ENCODE results near the gene GHRL. TPM values are rescaled to one million over a fixed set of nuclear protein-coding genes. Genes with fewer than 3 reads are reported as not detected.

GHRL gene
- total RNA-seq, 1 donor from 2014 or later = 0.30 TPM

DNA sequence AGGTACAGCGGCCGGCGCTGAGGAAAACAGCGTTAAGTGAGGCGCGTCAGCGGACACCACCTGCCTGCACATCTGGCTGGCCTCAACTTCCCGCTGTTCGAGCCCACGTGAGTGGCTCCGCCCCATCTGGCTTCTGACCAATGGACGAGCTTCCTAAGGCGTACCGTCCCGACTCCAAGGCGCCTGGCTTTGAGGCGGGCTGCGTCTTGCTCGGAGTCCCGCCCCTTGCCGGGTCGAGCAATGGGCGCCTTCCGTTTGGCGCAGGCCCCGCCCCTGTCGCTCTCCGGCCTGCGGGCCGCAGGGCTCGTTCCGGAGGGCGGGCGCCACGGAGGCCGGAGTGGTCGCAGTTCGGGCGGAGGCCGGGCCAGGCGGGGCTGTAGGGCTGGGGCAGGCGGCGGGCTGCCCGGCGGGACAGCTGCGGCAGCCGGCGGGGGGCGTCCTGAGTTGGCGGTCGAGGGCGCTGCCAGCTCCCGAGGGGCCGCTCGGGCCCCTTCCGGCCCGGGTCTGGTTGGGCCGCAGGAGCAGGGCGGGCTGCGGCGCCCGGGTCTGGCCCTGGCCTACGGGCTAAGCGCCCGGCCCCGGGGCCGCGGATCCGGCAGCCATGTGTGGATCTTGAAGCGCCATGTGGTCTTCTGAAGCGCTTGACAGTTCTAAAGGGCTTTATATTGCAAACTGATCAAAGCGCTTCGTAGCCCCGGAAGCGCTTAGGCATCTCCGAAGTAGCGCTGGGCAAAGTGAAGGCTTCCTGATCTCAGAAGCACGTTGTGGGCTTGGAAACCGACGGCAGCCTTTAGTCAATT is 44.4 kb downstream of the GHRL start, which contains the start of gene TATDN2:
Gene TATDN2, plus strand, starts transcription at position 276 of the 800 bp plus-strand sequence. CDS start 742 bp downstream, outside the sequence.
- DNase-seq (ENCODE audit: low spot score) = peak; percentile 97
- peak; percentile 97 for ATAC-seq

DNA sequence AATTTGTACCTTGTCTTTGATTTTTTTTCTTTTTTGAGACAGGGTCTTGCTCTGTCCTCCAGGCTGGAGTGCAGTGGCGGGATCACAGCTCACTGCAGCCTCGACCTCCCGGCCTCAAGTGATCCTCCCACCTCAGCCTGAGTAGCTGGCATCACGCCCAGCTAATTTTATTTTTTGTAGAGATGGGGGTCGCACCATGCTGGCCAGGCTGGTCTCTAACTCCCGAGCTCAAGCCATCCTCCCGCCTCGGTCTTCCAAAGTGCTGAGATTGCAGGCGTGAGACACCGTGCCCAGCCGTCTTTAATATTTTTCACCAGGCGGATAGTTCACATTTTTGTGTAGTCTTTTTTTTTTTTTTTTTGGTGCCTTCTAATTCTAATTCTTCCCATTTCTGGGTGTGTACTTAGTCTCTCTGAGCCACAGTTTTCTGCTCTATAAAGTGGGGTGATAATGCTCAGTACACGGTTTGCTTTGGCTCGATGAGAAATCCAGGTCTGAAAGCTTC is 45.0 kb downstream of the GHRL start:
- DNase-seq (ENCODE audit: low spot score) (no peak), ATAC-seq (no peak)

DNA sequence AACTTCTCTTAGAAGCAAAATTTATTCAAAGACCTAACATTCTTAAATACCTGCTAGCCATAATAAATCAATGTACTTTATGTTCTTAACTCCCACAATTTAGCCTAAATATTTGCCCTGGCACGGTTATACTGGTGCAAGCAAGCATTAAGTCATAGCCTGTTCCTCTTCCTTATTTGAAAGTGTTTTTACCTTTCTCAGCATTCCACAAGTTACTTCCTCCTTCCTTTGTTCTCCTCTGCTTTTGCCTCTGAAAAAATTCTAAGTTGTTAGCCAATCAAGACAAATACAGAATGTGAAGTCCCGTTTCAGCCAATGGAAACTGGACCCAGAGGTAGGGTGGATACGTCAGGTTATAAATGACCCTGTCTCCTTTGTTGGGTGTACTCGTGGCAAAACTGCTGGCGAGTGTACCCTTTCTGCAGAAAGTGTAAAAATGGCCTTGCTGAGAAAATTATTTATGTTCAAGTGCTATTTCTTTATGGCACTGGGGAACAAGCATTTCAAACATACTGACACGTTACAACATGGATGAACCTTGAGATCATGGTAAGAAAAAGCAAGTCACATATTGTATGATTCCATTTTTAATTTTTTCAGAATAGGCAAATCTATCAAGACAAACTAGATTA is 47.5 kb downstream of the GHRL start:
- no peak for ATAC-seq
- no peak for DNase-seq (ENCODE audit: low spot score)

DNA sequence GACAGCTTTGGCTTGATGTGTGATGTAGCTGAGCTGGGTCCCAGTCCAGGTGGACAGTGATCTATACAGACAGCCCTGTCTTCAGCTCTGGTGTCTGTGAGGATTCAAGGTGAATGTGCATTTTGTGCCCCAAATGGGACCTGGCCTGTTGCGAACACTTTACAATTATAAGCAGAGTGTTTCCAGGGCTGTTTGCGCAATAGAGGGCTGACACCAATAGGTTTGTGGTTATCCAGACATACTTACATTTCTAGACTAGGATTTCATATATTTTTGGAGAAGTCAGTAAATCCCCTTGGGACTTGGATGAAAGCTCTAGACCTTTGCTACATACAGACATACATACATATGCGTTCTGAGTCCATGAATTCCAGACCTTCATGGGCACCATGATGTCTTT is 48.7 kb downstream of the GHRL start:
- no peak for DNase-seq (ENCODE audit: low spot score)
- no peak for ATAC-seq

DNA sequence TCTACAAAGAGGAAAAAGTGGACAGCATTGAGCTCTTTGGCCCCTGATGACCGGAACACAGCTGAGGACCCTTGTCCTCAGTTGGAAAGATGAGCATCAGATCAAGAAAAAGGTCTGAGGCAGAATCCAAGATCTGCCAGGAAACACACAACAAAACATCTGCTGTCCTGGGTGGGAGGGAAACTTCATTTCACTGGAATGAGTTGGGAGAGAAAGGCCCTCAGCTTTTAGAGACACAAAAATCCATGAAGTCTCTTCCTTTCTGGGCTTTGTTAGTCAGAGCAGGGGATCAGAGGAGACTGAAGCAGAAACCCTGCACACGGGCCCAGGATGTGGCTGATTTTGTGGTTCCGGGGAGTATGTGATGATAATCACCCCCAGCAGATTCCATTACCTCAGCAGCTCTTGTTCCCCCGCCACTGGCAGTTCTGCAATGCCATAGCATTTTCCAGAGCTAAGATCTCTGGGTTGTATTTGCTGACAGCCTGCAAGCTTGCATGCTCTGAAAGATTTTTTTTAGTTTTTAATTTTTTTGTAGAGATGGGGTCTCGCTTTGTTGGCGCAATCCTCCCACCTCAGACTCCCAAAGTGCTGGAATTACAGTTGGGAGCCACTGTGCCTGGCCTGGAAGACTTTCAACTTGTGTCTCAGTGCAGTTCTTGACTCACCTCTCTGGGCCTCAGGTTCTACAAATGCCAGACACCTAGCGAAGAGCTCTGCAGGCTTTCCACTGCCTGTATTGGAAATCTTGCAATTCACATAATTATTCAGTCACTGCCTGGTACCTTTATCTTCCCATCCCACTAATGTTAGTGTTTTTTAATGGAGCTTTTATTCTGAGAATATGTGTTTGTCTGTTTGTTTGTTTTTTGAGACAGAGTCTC is 50.3 kb downstream of the GHRL start:
- ATAC-seq (peak; percentile 39), DNase-seq (ENCODE audit: low spot score) (no peak)

DNA sequence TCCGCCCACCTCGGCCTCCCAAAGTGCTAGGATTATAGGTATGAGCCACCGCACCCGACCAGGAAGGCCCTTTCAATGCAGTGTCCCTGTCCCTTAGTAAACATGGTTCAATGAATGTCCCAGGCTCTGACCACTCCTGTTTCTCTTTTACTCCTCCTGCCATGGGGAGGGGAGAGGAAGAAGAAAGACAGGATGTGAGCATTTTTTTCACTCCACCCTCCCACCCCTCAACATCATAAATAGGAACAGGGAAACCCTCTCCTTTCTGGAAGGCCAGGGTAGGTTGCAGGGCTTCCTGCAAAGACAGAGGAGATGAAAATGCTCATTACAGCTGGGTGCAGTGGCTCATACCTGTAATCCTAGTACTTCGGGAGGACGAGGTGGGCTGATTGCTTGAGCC is 51.9 kb downstream of the GHRL start:
- ATAC-seq (peak; percentile 17), DNase-seq (ENCODE audit: low spot score) (no peak)

DNA sequence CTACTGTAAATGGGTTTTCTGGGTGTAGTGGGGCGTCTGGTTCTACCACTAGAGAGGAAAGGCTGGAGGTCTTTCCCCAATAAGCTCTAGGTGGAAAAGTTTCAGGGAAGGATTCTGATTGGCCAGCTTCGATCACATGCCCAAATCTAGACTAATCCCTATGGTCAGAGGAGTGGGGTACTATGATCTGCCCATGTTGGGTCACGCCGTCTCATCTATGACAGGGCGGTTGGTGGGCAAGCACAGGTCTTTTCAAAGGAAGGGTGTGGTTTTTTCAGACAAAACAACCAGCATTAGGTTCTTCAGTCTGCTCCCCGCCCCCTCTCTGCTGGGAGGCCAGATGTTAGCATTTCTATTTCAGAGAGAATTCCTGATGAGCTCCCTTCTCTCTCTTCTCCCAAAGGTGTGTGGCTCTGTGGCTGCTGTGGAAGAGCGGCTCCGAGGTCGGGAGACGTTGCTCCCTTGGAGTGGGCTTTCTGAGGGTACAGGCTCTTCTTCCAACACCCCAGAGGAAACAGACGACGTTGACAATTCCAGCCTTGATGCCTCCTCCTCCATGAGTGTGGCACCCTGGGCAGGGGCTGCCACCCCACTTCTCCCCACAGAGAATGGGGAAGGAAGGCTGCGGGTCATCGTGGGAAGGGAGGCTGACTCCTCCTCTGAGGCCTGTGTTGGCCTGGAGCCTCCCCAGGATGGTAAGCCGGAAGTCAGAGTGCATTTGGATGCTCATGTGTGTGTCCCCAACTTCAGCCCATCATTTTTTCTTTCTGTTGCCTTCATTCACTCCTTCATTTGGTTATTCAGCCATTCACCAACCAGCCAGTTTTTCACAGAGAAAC is 54.2 kb downstream of the GHRL start:
- DNase-seq (ENCODE audit: low spot score) (no peak), ATAC-seq (no peak)

Other genes starting within 250 kb of the GHRL start
- gene FANCD2OS, start 184.7 kb downstream of the GHRL start, total RNA-seq = not detected
- 44.2 TPM for gene BRK1, start 177.3 kb downstream of the GHRL start, total RNA-seq
- gene VHL, start 151.2 kb downstream of the GHRL start, total RNA-seq = 14.0 TPM
- 4.5 TPM for gene IRAK2, start 128.0 kb downstream of the GHRL start, total RNA-seq
- gene TATDN2, start 44.5 kb downstream of the GHRL start, total RNA-seq = 12.9 TPM
- 67.9 TPM for gene SEC13, start 28.2 kb upstream of the GHRL start, total RNA-seq
- gene ATP2B2, start 212.6 kb upstream of the GHRL start, total RNA-seq = 37.9 TPM

Measured in left lobe of liver (tissue), 2 donors.